Type B pancreatic cell (in vitro differentiated cells): ENCODE data around the gene CFAP221. TPM values are rescaled to one million over a fixed set of nuclear protein-coding genes. Genes with fewer than 3 reads are reported as not detected.

Source experiments
- DNase-seq: peaks from one replicate; pipeline ENCODE4 v3.0.0; 2021; ENCODE audit warnings: mixed read lengths; ENCODE audit not compliant: unreplicated experiment; ENCODE audit errors: extremely low spot score
- H3K27ac Mint-ChIP-seq: 2 replicates; pipeline ENCODE4 v1.8.0; 2021; ENCODE audit warnings: mild to moderate bottlenecking, mixed read lengths
- H3K27me3 Mint-ChIP-seq: 2 replicates; pipeline ENCODE4 v1.8.0; 2021; ENCODE audit warnings: mixed read lengths
- H3K36me3 Mint-ChIP-seq: 2 replicates; pipeline ENCODE4 v1.8.0; 2021; ENCODE audit warnings: mixed read lengths
- H3K4me1 Mint-ChIP-seq: one replicate; pipeline ENCODE4 v1.8.0; 2021; ENCODE audit warnings: mixed read lengths; ENCODE audit not compliant: unreplicated experiment
- H3K4me3 Mint-ChIP-seq: 2 replicates; pipeline ENCODE4 v1.8.0; 2021; ENCODE audit warnings: mild to moderate bottlenecking, mixed read lengths
- H3K9me3 Mint-ChIP-seq: 2 replicates; pipeline ENCODE4 v1.8.0; 2021; ENCODE audit warnings: mixed read lengths
- total RNA-seq: library from RNA; stranded (reverse); gene quantifications from 2 replicates; pipeline ENCODE4 v1.2.1, GENCODE V29; 2021; ENCODE audit warnings: low replicate concordance
- TF ChIP-seq, protein P1 (sequence below): fragments of 200-600 bp; sonication (generic); conservative IDR thresholded peaks from 2 replicates; pipeline ENCODE4 v1.5.0; 2021; ENCODE audit warnings: antibody characterized with exemption, mild to moderate bottlenecking

Gene CFAP221
- total RNA-seq, 1 donor from 2014 or later = 4.8 TPM

DNA sequence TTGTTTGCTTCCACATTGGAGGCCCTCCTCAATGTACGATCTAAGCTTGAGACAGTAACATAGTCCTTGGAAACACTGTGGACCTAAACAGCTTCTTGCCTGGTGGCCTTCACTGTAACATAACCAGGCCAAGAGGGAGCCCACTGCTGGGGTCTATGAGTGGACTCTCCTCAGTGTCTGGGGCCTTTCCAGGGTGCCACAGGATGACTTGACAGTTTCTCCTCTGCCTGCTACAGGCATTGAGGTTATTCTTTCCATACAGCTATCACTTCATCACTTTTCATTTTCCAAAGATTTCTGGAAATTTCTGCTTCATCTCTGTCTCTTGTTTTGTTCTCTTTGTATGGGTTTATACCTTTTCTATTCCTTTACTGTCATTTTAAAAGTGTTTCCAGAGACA, 31.3 kb upstream of the CFAP221 start:
- Mint-ChIP-seq H3K4me3 (no peak overlapping the region), H3K27me3 (peaks cover 30% of the 10 kb centered on the region), H3K9me3 (peaks cover 11% of the 10 kb centered on the region), H3K36me3 (peaks cover 4% of the 10 kb centered on the region), H3K27ac (no peak overlapping the region), H3K4me1 (no peaks in the 10 kb centered on the region)
- TF ChIP-seq, protein P1, sequence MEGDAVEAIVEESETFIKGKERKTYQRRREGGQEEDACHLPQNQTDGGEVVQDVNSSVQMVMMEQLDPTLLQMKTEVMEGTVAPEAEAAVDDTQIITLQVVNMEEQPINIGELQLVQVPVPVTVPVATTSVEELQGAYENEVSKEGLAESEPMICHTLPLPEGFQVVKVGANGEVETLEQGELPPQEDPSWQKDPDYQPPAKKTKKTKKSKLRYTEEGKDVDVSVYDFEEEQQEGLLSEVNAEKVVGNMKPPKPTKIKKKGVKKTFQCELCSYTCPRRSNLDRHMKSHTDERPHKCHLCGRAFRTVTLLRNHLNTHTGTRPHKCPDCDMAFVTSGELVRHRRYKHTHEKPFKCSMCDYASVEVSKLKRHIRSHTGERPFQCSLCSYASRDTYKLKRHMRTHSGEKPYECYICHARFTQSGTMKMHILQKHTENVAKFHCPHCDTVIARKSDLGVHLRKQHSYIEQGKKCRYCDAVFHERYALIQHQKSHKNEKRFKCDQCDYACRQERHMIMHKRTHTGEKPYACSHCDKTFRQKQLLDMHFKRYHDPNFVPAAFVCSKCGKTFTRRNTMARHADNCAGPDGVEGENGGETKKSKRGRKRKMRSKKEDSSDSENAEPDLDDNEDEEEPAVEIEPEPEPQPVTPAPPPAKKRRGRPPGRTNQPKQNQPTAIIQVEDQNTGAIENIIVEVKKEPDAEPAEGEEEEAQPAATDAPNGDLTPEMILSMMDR = no peak
- DNase-seq = no peak

DNA sequence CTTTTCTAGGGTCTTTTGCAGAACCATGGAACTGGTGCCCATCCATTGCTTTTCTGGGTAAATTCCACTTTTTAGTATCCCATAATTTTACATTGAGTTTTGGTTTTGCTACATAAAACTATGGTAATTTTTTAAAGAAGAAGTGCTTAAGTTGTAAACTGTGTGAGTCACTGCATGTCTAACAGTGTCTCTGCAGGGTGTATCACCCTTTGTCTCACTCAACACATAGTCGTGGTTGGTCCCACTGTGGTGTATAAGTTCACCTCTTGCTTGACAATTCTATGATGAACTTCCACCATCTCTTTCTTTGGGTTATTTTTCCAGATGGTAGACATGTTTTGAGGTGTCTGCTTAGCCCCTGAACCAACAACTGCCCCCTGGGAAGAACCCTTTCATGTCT, 30.4 kb upstream of the CFAP221 start:
- peaks cover 32% of the 10 kb centered on the region for H3K27me3 Mint-ChIP-seq
- no peaks in the 10 kb centered on the region for H3K4me1 Mint-ChIP-seq
- DNase-seq = no peak
- H3K27ac Mint-ChIP-seq = no peak overlapping the region
- H3K4me3 Mint-ChIP-seq = no peak overlapping the region
- peaks cover 4% of the 10 kb centered on the region for H3K36me3 Mint-ChIP-seq
- TF ChIP-seq, protein P1 = no peak
- H3K9me3 Mint-ChIP-seq = peaks cover 14% of the 10 kb centered on the region

DNA sequence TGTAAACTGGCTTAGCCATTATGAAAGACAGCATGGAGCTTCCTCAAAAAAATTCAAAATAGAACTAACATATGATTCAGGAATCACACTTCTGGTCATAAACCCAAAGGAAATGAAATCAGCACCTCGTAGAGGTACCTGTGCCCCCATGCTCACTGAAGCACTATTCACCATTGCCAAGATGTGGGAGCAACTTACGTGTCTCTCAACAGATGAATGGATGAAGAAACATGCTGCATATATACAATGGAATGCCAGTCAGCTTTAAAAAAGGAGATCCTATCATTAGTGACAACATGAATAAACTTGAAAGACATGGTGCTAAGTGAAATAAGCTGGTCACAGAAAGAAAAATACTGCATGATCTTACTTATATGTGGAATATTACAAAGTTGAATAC, 28.1 kb upstream of the CFAP221 start:
- no peak overlapping the region for H3K4me3 Mint-ChIP-seq

DNA sequence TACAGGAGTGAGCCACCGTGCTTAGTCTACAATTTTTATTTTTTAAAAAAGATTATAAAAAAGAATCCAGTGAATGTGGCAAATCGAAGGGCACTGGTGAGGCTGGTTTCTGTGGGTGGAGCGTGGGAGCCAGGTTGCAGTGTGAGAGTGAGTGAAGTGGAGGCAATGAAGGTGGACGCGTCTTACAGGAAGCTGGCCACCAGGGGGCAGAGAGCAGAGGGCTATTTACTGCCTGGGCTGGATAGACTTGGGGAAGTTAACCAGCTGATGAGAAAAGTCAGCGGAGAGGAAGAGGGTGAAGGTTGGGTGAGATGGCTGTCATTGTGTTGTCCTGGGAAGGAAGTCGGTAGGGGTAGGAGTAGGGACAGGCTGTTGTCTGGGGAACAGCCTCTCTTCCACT, 26.8 kb upstream of the CFAP221 start:
- H3K27me3 Mint-ChIP-seq = peaks cover 47% of the 10 kb centered on the region
- no peak for DNase-seq
- H3K4me1 Mint-ChIP-seq = peaks cover 4% of the 10 kb centered on the region
- H3K36me3 Mint-ChIP-seq = peaks cover 4% of the 10 kb centered on the region
- no peak overlapping the region for H3K4me3 Mint-ChIP-seq
- H3K9me3 Mint-ChIP-seq = peaks cover 14% of the 10 kb centered on the region
- H3K27ac Mint-ChIP-seq = no peak overlapping the region
- TF ChIP-seq, protein P1 = peak; percentile 77

More for the DNA sequence above, 28.1 kb upstream of the CFAP221 start:
- H3K27me3 Mint-ChIP-seq = peaks cover 34% of the 10 kb centered on the region
- TF ChIP-seq, protein P1 = no peak
- DNase-seq = no peak
- H3K36me3 Mint-ChIP-seq = peaks cover 4% of the 10 kb centered on the region
- H3K4me1 Mint-ChIP-seq = peaks cover 4% of the 10 kb centered on the region
- no peak overlapping the region for H3K27ac Mint-ChIP-seq
- H3K9me3 Mint-ChIP-seq = peaks cover 14% of the 10 kb centered on the region

DNA sequence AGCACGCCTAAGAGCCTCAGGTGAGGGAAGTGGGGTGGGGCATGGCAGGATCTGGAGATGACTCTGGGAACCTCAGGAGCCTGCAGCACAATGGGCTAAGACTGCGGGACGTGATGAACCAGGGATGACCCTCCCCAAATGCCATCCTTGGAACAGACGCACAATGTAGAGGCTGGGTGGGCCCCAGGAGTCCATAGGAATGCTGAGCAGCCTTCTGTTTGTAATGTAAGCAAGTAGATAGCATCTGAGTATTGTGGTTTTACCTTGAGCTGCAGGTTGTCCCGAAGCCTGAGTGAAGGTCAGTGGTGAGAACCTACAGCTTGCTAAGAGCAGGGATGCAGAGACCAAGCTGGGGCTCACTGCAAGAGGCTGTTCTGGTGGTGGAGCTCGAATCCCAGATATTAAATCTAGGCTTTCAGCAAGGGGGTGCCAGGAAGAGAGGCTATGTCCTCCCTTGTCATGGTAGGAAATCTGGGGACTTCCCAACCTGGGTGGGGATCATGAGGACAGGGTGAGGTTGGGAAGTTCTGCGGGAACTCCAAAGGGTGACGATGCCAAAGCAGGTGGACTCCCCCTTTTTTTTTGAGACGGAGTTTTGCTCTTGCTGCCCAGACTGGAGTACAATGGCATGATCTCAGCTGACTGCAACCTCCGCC, 25.7 kb upstream of the CFAP221 start:
- peaks cover 14% of the 10 kb centered on the region for H3K9me3 Mint-ChIP-seq
- TF ChIP-seq, protein P1 = no peak
- no peak overlapping the region for H3K4me3 Mint-ChIP-seq
- peaks cover 4% of the 10 kb centered on the region for H3K36me3 Mint-ChIP-seq
- peaks cover 5% of the 10 kb centered on the region for H3K4me1 Mint-ChIP-seq
- no peak overlapping the region for H3K27ac Mint-ChIP-seq
- peaks cover 58% of the 10 kb centered on the region for H3K27me3 Mint-ChIP-seq
- DNase-seq = no peak
